WI38 (cell line): ENCODE measurements around the gene C1GALT1C1L.
"Not testable (repeated sequence)": the region's sequence is repeated elsewhere in the genome, so short reads cannot be mapped to it uniquely, and the experiment has no call there.

Experiments
- H3K4me3 ChIP-seq: 2 replicates; pipeline ENCODE4 v1.5.1; 2011; ENCODE audit warnings: low read depth, mild to moderate bottlenecking, control low read depth, low read length
- TF ChIP-seq, protein P1 (sequence below): IDR thresholded peaks from 2 replicates; pipeline ENCODE4 v1.5.1; 2012; ENCODE audit warnings: low read depth, mild to moderate bottlenecking, control low read depth, low read length

Gene C1GALT1C1L

DNA sequence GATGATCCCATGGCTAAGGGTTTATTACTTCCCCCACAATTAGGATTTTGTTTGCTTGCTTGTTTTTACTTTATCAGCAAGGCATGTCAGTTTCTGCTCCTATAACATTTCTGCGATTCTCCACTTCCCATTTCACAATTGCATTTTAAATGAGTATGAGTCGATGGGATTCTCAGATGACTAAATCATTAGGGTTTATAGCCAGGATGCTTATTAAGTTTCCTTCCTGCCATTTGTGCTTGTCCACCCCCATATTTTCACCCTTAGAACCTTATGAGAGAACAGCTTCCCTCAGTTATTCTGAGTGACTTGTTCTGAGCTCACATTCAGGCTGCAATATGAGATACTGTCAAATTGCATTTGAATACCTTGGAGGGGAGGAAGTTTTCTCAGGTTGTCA is 37.9 kb upstream of the C1GALT1C1L start:
- no peak overlapping the region for H3K4me3 ChIP-seq
- TF ChIP-seq, protein P1, sequence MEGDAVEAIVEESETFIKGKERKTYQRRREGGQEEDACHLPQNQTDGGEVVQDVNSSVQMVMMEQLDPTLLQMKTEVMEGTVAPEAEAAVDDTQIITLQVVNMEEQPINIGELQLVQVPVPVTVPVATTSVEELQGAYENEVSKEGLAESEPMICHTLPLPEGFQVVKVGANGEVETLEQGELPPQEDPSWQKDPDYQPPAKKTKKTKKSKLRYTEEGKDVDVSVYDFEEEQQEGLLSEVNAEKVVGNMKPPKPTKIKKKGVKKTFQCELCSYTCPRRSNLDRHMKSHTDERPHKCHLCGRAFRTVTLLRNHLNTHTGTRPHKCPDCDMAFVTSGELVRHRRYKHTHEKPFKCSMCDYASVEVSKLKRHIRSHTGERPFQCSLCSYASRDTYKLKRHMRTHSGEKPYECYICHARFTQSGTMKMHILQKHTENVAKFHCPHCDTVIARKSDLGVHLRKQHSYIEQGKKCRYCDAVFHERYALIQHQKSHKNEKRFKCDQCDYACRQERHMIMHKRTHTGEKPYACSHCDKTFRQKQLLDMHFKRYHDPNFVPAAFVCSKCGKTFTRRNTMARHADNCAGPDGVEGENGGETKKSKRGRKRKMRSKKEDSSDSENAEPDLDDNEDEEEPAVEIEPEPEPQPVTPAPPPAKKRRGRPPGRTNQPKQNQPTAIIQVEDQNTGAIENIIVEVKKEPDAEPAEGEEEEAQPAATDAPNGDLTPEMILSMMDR: no peak

DNA sequence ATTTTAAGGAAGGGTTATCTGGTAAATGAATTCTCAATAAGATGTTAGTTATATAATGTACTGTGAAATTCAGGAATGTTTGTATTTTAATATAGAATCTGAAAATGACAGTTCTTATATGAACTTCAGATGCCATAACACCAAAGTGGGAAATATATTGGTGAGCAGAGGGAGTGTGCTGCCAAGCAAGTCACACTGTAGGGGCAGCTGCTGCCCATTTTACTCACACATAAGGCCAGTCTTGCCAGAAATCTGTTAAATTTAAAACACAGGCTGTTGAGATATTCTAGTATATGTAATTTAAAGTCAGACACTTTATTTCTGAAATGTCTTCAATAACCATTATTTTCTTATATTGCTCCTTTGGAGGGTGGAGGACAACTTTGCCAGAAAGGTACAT is 34.6 kb upstream of the C1GALT1C1L start:
- no peak overlapping the region for H3K4me3 ChIP-seq
- TF ChIP-seq, protein P1: no peak

DNA sequence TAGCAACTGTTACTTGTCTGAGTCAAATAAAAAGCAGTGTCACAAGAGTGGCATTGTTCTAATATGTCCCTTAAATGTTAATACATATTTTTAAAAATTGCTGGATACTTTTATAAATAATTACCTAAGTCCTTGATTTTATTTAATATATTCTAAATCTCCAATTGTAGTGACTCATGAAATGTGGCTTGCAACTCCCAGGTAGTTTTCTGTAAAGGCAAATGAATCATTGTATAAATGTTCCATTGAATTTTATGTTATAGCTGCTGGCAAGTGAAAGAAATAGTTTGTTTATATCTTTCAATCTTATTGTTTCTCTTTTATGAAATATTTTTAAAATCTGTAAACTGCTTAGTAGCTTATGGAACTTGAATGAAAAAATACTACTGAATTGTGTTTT is 32.7 kb upstream of the C1GALT1C1L start:
- TF ChIP-seq, protein P1: no peak
- H3K4me3 ChIP-seq: no peak overlapping the region

DNA sequence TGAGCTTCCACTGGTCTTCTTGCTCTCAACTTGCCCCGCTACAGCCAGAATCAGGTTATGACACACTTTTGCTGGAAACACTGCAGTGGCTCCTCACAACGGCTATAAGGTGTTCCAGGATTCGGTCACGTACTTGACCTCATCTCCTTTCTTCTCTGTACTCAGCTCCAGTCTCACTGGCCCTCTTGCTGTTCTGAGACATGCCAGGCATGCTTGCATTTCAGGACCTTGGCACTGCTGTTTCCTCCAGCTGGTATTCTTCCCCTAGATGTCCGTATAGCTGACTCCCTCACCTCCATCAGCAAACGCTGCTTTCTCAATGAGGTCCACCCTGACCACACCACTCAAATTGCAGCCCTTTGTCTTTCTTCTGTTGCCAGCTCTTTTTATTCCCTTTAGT is 31.9 kb upstream of the C1GALT1C1L start:
- no peak overlapping the region for H3K4me3 ChIP-seq
- TF ChIP-seq, protein P1: no peak

DNA sequence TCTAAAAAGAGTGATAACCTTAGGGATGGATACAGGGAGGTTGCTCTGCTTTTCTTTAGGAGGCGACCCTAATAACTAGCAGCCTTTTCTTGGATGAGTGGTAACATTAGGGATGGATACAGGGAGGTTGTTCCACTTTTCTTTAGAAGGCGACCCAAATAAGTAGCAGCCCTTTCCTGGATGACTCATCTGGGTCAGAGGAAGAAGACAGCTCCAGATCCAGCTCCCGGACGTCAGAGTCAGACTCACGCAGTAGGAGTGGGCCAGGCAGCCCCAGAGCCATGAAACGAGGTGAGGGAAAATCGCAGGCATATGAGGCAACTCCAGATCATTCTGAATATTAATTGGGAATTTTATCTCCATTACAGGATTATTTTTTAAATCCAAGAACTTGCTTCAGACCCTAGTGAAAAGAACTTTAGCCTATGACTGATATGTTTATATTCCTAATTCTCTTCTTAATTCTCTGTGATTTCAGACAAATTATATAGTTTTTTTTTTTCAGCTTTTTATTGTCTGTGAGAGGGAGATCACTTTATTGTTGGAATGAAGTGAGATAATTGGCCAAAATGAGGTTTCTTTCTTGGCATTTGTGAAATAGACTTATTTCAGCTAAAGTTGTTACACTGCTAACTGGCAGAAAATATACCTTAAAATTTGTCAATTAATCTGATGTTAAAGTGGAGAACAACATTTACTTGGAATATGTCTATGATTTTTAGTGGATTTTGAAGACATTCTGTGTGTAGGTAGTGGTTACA is 31.2 kb upstream of the C1GALT1C1L start:
- TF ChIP-seq, protein P1: no peak
- H3K4me3 ChIP-seq: no peak overlapping the region

DNA sequence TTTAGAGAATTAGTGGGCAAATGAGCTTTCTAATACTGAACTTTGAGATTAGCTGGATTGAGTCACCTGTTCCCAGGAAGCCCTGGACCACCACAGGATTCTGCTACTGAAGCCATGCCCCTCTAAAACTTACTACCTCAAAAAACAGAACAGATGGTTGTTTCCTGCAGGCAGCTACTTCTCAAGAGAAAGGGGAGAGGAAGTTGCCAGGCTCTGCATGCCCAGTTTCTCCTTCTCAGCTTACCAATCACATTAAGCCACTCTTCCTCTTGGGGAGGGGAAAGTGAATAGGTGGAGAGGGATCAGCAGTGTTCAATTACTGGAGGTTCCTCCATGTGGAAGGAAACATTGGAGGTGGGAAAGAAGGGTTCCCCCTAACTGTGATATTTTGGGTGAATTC is 24.9 kb upstream of the C1GALT1C1L start:
- TF ChIP-seq, protein P1: no peak
- H3K4me3 ChIP-seq: no peak overlapping the region

DNA sequence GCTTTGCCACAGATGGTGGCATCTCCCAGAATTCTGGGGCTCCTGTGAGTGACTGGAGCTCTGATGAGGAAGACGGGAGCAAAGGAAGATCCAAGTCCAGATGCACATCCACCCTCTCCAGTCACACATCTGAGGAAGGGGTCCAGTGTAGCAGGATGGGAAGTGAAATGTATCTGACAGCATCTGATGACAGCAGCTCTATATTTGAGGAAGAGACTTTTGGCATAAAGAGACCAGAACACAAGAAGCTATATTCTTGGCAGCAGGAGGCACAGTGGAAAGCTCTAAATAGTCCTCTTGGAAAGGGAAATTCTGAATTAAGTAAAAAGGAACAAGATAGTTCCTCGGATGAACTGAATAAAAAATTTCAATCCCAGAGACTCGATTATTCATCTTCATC is 23.5 kb upstream of the C1GALT1C1L start:
- TF ChIP-seq, protein P1: no peak
- H3K4me3 ChIP-seq: no peak overlapping the region

DNA sequence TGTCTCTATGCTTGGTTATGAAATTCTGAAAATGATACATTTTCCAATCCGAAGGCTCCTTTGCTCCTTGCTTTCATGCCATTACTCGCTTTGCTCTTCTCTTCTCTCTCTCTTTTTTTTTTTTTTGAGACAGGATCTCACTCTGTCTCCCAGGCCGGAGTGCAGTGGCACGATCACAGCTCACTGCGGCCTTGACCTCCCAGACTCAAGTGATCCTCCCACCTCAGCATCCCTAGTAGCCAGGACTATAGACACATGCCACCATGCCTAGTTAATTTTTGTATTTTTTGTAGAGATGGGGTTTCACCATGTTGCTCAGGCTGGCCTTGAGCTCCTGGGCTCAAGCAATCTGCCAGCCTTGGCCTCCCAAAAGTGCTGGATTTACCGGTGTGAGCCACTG is 21.9 kb upstream of the C1GALT1C1L start:
- H3K4me3 ChIP-seq: not testable (repeated sequence)
